HG03196 (cell line): ENCODE results near the gene GPR156.
"Not testable (repeated sequence)": the region's sequence is repeated elsewhere in the genome, so short reads cannot be mapped to it uniquely, and the experiment has no call there.

Experiments used
- ATAC-seq: cut with Tn5 transposase; IDR thresholded peaks from one replicate; pipeline ENCODE4 v1.9.1; 2021; ENCODE audit not compliant: unreplicated experiment

GPR156 gene

GRCh38 chr3:120275618-120276017 lies 9.4 kb downstream of the GPR156 start:
- ATAC-seq, result no peak

GRCh38 chr3:120274739-120275167 lies 10.3 kb downstream of the GPR156 start:
- no peak for ATAC-seq

- no peak for ATAC-seq
Measured at GRCh38 chr3:120272286-120272685, 12.7 kb downstream of the GPR156 start.

GRCh38 chr3:120265989-120266388 lies 19.0 kb downstream of the GPR156 start:
- no peak for ATAC-seq

GRCh38 chr3:120264963-120265362 lies 20.1 kb downstream of the GPR156 start:
- no peak for ATAC-seq

- no peak for ATAC-seq
Measured at GRCh38 chr3:120263792-120264191, 21.2 kb downstream of the GPR156 start.

- ATAC-seq, result no peak
Measured at GRCh38 chr3:120258009-120258408, 27.0 kb downstream of the GPR156 start.

GRCh38 chr3:120245386-120245785 lies 39.6 kb downstream of the GPR156 start:
- no peak for ATAC-seq

GRCh38 chr3:120244834-120245225 lies 40.2 kb downstream of the GPR156 start:
- ATAC-seq, result no peak

- no peak for ATAC-seq
Measured at GRCh38 chr3:120239644-120240043, 45.4 kb downstream of the GPR156 start.

- ATAC-seq, result no peak
Measured at GRCh38 chr3:120227710-120228347, 57.2 kb downstream of the GPR156 start.

GRCh38 chr3:120224237-120224636 lies 60.8 kb downstream of the GPR156 start:
- no peak for ATAC-seq

- ATAC-seq, result no peak
Measured at GRCh38 chr3:120218981-120219380, 66.0 kb downstream of the GPR156 start.

- not testable (repeated sequence) for ATAC-seq
Measured at GRCh38 chr3:120216633-120217032, 68.4 kb downstream of the GPR156 start.

- ATAC-seq, result no peak
Measured at GRCh38 chr3:120214176-120214575, 70.8 kb downstream of the GPR156 start.

- ATAC-seq, result no peak
Measured at GRCh38 chr3:120212505-120212904, 72.5 kb downstream of the GPR156 start.

GRCh38 chr3:120209425-120209824 lies 75.6 kb downstream of the GPR156 start:
- ATAC-seq, result no peak

- no peak for ATAC-seq
Measured at GRCh38 chr3:120204338-120204737, 80.7 kb downstream of the GPR156 start.

GRCh38 chr3:120203621-120204020 lies 81.4 kb downstream of the GPR156 start:
- no peak for ATAC-seq

GRCh38 chr3:120203016-120203415 lies 82.0 kb downstream of the GPR156 start:
- ATAC-seq, result no peak

- ATAC-seq, result no peak
Measured at GRCh38 chr3:120202363-120202762, 82.7 kb downstream of the GPR156 start.

GRCh38 chr3:120200493-120201235 lies 84.4 kb downstream of the GPR156 start:
- no peak for ATAC-seq
